Measurements from ENCODE around the gene GABRG3.
"Not testable (repeated sequence)": the region's sequence is repeated elsewhere in the genome, so short reads cannot be mapped to it uniquely, and the experiment has no call there.

The GABRG3 gene

DNA sequence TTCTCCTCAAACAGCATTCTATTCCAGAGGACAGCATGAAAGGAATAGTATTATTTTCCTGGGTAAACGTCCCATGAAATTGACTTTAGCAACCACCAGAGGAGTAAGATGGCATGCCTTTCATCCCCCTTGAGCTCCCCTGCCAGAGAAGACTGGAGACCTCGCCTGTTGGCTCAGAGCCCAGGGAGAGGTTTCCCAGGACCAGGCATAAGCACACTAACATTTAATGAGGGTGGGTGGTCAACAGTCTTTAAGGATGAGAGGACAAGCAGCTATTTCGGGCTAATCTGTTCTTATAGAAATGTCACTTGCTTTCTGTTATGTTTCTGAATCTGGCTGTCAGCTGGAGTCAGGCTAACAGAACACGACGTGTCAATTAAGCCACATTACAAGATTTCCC, 390.5 kb downstream of the GABRG3 start:
- H2AFZ ChIP-seq (ENCODE audit: low read depth, low read length): no peak overlapping the region
- no peaks in the 10 kb centered on the region for H3K9me3 ChIP-seq (ENCODE audit: low read length)
- no peaks in the 10 kb centered on the region for H3K36me3 ChIP-seq (ENCODE audit: insufficient read depth, low read length)
- no peak overlapping the region for H3K4me3 ChIP-seq (ENCODE audit: low read length)
- no peaks in the 10 kb centered on the region for H3K27me3 ChIP-seq (ENCODE audit: insufficient read depth, low read length)
- no peaks in the 10 kb centered on the region for H3K4me1 ChIP-seq (ENCODE audit: insufficient read depth, low read length)

DNA sequence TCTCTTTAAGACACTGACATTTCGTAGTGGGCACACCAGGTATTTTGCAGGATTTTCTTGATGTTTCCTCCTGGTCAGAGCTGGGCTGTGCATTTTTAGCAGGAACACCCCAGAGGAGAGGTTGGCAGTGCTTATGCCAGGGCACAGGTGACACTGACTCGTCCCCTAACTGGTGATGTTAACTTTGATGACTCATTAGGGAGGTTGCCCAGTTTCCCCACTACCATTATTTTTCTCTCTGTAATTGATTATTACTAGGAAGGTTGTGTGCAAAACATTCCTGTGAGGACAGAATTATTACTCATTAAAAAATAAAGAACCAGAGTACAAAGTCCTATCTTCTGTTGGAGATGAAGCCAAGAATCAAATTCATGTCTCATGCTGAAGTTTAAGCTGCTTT, 394.5 kb downstream of the GABRG3 start:
- H2AFZ ChIP-seq (ENCODE audit: low read depth, low read length): no peak overlapping the region
- no peak overlapping the region for H3K4me3 ChIP-seq (ENCODE audit: low read length)
- no peaks in the 10 kb centered on the region for H3K9me3 ChIP-seq (ENCODE audit: low read length)
- H3K27me3 ChIP-seq (ENCODE audit: insufficient read depth, low read length): no peaks in the 10 kb centered on the region
- no peaks in the 10 kb centered on the region for H3K4me1 ChIP-seq (ENCODE audit: insufficient read depth, low read length)
- H3K36me3 ChIP-seq (ENCODE audit: insufficient read depth, low read length): no peaks in the 10 kb centered on the region

DNA sequence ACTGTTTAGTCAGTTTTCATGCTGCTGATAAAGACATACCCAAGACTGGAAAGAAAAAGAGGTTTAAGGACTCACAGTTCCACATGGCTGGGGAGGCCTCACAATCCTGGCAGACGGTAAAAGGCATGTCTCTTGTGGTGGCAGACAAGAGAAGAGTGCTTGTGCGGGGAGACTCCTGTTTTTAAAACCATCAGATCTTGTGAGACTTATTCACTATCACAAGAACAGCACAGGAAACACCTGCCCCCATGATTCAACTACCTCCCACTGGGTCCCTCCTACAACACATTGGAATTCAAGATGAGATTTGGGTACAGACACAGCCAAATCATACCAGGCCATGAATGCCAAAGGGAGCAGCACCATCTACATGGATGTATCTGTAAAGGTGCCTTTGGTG, 406.4 kb downstream of the GABRG3 start:
- H3K36me3 ChIP-seq (ENCODE audit: insufficient read depth, low read length); H3K27me3 ChIP-seq (ENCODE audit: insufficient read depth, low read length); H3K4me1 ChIP-seq (ENCODE audit: insufficient read depth, low read length); H2AFZ ChIP-seq (ENCODE audit: low read depth, low read length); H3K9me3 ChIP-seq (ENCODE audit: low read length); H3K4me3 ChIP-seq (ENCODE audit: low read length): not testable (repeated sequence)

DNA sequence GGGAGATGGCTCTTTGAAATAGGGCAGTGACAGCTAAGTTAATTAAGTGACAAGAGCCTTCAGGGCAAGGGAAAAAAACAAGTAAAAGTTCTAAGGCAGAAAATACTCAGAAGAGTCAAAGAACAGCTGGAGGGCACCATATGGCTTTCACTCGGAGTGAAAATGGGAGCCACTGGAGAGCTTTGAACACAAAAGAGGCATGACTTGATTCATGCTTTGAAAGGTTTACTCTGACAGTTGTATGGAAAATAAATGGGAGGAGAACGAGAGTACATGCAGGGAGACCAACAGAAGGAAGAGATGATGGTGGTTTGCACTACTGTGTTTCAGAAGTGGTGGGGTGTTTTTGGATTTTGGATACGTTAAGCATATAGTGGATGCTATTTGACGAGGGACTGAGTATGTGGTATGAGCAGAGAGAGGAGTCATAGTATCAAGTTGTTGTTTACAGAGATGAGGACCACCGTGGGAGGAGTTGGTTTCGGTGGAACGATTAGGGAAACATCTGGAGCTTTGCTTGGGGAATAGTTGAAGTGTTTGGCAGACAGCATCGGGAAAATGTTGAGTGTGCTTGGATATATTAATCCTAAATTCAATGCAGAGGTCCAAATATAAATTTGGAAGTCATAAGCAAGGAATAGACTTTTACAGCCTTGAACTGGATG, 411.5 kb downstream of the GABRG3 start:
- no peak overlapping the region for H2AFZ ChIP-seq (ENCODE audit: low read depth, low read length)

DNA sequence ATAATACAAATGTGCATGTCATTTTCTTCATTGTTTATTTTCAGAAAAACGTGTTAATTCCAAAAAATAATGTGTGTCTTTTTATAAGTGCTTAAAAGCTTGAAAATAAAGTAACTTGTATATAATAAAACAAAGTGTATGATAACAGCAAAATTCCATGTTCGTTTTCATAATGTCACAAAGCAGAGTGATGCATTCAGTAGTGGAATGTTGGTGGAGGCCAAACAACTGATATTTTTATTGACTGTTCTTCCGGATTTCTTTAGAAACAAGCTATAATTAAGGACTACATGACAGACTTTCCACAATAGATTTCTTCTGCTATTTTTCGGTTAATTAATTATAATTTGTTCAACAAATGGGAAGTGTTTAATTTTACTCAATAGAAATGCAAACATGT, 412.7 kb downstream of the GABRG3 start:
- Histone ChIP-seq H3K4me3 (ENCODE audit: low read length) (no peak overlapping the region), H3K4me1 (ENCODE audit: insufficient read depth, low read length) (no peaks in the 10 kb centered on the region), H2AFZ (ENCODE audit: low read depth, low read length) (no peak overlapping the region), H3K36me3 (ENCODE audit: insufficient read depth, low read length) (no peaks in the 10 kb centered on the region), H3K27me3 (ENCODE audit: insufficient read depth, low read length) (no peaks in the 10 kb centered on the region), H3K9me3 (ENCODE audit: low read length) (no peaks in the 10 kb centered on the region)

More for the DNA sequence above, 411.5 kb downstream of the GABRG3 start:
- Histone ChIP-seq H3K9me3 (ENCODE audit: low read length) (no peaks in the 10 kb centered on the region), H3K4me1 (ENCODE audit: insufficient read depth, low read length) (no peaks in the 10 kb centered on the region), H3K27me3 (ENCODE audit: insufficient read depth, low read length) (no peaks in the 10 kb centered on the region), H3K36me3 (ENCODE audit: insufficient read depth, low read length) (no peaks in the 10 kb centered on the region), H3K4me3 (ENCODE audit: low read length) (no peak overlapping the region)

DNA sequence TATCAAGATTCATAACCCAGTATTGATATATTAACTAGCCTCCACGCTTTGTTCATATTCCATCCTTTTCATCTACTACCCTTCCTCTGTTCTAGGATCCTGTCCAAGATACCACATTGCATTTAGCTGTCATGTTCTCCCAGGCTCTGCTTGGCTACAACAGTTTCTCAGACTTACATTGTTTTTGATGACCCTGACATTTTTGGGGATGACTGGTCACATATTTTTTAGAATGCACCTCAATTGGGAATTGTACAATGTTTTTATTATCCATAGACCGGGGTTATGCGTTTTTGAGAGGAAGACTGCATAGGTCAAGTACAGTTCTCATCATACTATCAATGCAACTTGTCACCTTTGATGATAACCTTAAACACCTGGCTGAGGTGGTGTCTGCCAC, 421.2 kb downstream of the GABRG3 start:
- Histone ChIP-seq H3K4me1 (ENCODE audit: insufficient read depth, low read length) (no peaks in the 10 kb centered on the region), H3K27me3 (ENCODE audit: insufficient read depth, low read length) (no peaks in the 10 kb centered on the region), H2AFZ (ENCODE audit: low read depth, low read length) (no peak overlapping the region), H3K36me3 (ENCODE audit: insufficient read depth, low read length) (no peaks in the 10 kb centered on the region), H3K9me3 (ENCODE audit: low read length) (no peaks in the 10 kb centered on the region), H3K4me3 (ENCODE audit: low read length) (no peak overlapping the region)

DNA sequence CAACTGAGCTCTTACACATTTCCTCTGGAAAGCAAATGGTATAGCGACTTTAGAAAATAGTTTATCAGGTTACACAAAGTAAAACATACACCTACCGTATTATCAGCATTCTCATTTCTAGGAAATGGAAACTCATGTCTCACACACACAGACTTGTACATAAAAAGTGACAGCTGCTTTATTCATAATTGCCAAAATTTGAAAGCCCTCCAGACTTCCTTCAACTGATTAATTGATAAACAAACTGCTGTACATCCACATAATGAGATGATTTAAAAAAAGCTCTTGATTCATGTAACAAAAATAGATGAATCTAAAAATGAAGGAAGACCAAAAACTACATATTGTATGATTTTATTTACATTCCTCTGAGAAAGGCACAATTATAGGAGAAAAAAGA, 425.5 kb downstream of the GABRG3 start:
- no peaks in the 10 kb centered on the region for H3K9me3 ChIP-seq (ENCODE audit: low read length)
- H3K4me1 ChIP-seq (ENCODE audit: insufficient read depth, low read length): peaks cover 11% of the 10 kb centered on the region
- no peaks in the 10 kb centered on the region for H3K36me3 ChIP-seq (ENCODE audit: insufficient read depth, low read length)
- no peak overlapping the region for H2AFZ ChIP-seq (ENCODE audit: low read depth, low read length)
- H3K4me3 ChIP-seq (ENCODE audit: low read length): no peak overlapping the region
- no peaks in the 10 kb centered on the region for H3K27me3 ChIP-seq (ENCODE audit: insufficient read depth, low read length)

DNA sequence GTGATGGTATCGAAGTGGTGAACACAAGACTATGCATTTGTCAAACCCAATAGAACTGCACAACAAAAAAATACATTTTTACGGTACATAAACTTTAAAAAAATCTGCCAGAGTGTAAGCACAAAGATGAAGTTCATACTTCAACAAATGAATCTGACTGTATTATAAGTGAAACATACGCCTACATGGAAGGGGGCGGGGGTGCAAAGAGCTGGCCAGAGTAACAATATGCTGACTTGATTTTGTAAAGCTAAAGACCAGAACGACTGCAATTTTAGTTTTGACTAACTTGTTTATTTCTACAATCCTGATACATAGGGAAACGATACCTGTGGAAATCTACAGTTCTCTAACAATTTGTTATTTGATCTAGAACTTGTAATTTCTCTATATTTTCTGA, 426.0 kb downstream of the GABRG3 start:
- Histone ChIP-seq H3K27me3 (ENCODE audit: insufficient read depth, low read length) (no peaks in the 10 kb centered on the region), H2AFZ (ENCODE audit: low read depth, low read length) (no peak overlapping the region), H3K4me3 (ENCODE audit: low read length) (no peak overlapping the region), H3K9me3 (ENCODE audit: low read length) (no peaks in the 10 kb centered on the region), H3K36me3 (ENCODE audit: insufficient read depth, low read length) (no peaks in the 10 kb centered on the region), H3K4me1 (ENCODE audit: insufficient read depth, low read length) (peaks cover 11% of the 10 kb centered on the region)

DNA sequence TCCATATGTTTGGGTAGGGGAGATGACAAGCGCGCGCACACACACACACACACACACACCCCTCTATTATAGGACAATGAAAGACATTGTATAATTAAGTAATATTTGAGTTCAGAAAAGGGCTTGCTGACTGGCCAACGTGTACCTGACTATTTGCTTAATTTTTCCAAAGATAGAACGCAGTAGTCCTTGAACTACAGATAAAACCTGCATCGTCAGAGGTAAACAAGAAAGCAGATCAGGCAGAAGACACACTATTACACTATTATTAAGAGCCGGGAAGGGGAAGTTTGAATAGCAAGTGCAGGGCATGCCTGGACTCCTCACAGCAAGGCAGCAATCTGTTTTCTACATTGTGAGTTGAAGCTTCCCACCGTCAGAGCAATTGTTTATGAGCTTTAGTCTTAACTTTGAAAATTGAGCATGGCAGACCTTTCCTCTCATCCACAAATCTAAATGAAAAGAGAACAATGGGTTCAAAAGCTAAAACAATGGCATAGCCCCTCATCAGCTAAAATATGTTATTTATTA, 427.7 kb downstream of the GABRG3 start:
- H3K36me3 ChIP-seq (ENCODE audit: insufficient read depth, low read length): no peaks in the 10 kb centered on the region
- H3K4me1 ChIP-seq (ENCODE audit: insufficient read depth, low read length): peaks cover 11% of the 10 kb centered on the region
- H3K27me3 ChIP-seq (ENCODE audit: insufficient read depth, low read length): no peaks in the 10 kb centered on the region
- H3K9me3 ChIP-seq (ENCODE audit: low read length): no peaks in the 10 kb centered on the region
- no peak overlapping the region for H2AFZ ChIP-seq (ENCODE audit: low read depth, low read length)
- no peak overlapping the region for H3K4me3 ChIP-seq (ENCODE audit: low read length)

DNA sequence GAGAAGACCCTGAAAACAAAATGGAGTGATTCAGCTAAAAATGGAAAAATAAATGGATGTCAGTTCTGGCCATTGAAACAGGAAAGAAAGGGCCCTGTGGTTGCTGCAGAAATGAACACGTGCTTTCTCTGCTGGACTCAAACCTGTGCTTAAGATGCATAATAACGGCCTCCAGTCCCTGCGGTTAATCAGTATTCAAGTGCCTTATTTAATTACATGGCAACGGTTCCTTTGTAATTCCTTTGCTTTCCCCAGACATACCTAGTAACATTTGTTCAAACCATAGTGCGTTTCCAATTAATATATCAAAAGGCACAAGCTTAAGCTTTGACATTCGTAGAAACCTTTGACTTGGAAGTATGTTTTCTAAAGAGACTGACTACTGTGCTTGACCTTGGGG, 428.3 kb downstream of the GABRG3 start:
- Histone ChIP-seq H3K4me1 (ENCODE audit: insufficient read depth, low read length) (peaks cover 11% of the 10 kb centered on the region), H3K9me3 (ENCODE audit: low read length) (no peaks in the 10 kb centered on the region), H2AFZ (ENCODE audit: low read depth, low read length) (no peak overlapping the region), H3K4me3 (ENCODE audit: low read length) (no peak overlapping the region), H3K36me3 (ENCODE audit: insufficient read depth, low read length) (no peaks in the 10 kb centered on the region), H3K27me3 (ENCODE audit: insufficient read depth, low read length) (no peaks in the 10 kb centered on the region)

DNA sequence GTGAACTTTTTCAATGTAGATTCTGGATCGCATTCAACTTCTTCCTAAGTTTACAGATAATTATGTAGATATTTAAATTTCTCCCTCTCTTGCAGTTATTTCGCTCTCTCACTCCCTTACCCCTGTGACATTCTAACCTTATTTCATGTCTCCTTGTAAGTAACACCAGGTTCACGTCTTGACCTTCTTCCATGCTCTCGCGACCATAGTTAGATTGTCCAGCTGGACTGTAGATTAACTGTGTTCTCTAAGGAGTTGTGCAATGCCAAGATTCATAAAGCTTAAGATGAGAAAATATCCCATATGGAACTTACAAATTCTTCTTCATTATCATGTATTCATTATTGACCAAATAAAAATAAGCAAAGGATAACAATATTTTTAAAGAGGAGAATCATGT, 430.5 kb downstream of the GABRG3 start:
- Histone ChIP-seq H3K4me3 (ENCODE audit: low read length) (no peak overlapping the region), H3K36me3 (ENCODE audit: insufficient read depth, low read length) (no peaks in the 10 kb centered on the region), H3K4me1 (ENCODE audit: insufficient read depth, low read length) (peaks cover 11% of the 10 kb centered on the region)

DNA sequence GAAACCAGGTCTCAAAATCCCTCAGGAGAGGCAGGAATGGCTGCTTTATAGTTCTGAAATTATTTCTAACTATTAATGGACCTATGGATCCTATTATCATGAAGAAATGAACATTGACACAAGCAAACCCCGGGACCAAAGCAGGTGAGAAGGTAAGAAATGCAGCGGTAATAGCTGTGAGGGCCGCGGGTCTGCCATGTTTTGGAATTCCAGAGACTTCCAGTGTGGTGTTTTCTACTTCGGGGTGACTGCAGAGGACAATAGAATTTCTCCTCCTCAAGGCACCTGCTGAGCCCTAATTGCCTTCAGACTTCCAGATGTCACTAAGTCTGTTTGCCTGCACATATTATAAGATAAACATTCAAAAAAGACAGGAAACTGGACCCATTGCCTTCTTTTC, 437.4 kb downstream of the GABRG3 start:
- Histone ChIP-seq H3K27me3 (ENCODE audit: insufficient read depth, low read length) (no peaks in the 10 kb centered on the region), H3K4me3 (ENCODE audit: low read length) (no peak overlapping the region), H3K36me3 (ENCODE audit: insufficient read depth, low read length) (no peaks in the 10 kb centered on the region), H3K9me3 (ENCODE audit: low read length) (no peaks in the 10 kb centered on the region), H2AFZ (ENCODE audit: low read depth, low read length) (no peak overlapping the region), H3K4me1 (ENCODE audit: insufficient read depth, low read length) (no peaks in the 10 kb centered on the region)

More for the DNA sequence above, 430.5 kb downstream of the GABRG3 start:
- no peaks in the 10 kb centered on the region for H3K27me3 ChIP-seq (ENCODE audit: insufficient read depth, low read length)
- no peaks in the 10 kb centered on the region for H3K9me3 ChIP-seq (ENCODE audit: low read length)
- H2AFZ ChIP-seq (ENCODE audit: low read depth, low read length): no peak overlapping the region

DNA sequence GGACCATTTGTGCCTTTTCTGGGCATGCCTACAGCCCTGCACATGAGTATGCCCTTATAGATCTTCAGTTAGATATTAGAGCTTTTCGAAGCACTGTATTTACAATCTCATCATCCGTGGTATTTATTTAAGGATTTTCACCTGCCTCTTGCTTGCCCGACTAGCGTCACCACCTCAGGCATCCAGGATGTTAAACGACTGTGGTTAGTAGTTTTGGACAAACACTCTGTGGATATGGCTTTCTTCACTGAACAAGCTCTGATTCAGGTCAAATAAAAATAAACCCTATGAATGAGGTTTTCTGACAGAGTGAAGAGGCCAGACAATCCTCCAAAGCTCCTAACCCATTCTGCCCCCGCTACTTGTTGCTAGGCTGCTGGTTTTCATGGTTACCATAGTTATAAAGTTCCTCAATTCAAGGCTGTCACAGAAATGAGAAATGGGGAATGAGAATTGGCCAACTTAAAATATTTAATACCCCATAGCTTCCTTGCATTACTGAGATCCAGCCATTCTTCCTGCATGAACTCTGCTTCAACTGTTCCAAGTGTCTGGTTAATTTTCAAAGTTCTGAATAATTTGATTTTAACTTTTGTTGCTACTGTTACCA, 440.1 kb downstream of the GABRG3 start:
- H3K4me1 ChIP-seq (ENCODE audit: insufficient read depth, low read length): no peaks in the 10 kb centered on the region
- no peak overlapping the region for H3K4me3 ChIP-seq (ENCODE audit: low read length)
- H3K36me3 ChIP-seq (ENCODE audit: insufficient read depth, low read length): no peaks in the 10 kb centered on the region
- H3K9me3 ChIP-seq (ENCODE audit: low read length): no peaks in the 10 kb centered on the region
- no peaks in the 10 kb centered on the region for H3K27me3 ChIP-seq (ENCODE audit: insufficient read depth, low read length)
- H2AFZ ChIP-seq (ENCODE audit: low read depth, low read length): no peak overlapping the region

DNA sequence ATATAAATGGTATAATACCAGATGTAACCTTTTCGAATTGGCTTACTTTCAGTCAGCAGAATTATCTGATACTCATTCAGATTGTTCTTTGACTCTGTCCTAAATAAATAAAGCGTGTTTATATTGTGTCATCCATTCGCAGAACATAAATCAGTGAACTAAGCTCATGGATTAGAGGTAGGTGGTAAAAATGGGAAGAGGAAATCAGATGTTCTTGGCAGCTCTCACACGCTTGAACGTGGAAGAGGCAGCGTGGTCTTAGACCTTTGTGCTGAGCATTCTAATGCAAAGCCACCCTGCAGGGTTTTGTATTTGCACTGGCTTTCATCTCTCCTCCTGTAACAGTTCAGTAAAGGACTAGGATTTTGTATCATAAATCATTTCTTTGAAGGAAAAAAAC, 441.4 kb downstream of the GABRG3 start:
- no peak overlapping the region for H3K4me3 ChIP-seq (ENCODE audit: low read length)
- H3K4me1 ChIP-seq (ENCODE audit: insufficient read depth, low read length): no peaks in the 10 kb centered on the region
- H3K9me3 ChIP-seq (ENCODE audit: low read length): no peaks in the 10 kb centered on the region
- no peak overlapping the region for H2AFZ ChIP-seq (ENCODE audit: low read depth, low read length)
- no peaks in the 10 kb centered on the region for H3K36me3 ChIP-seq (ENCODE audit: insufficient read depth, low read length)
- no peaks in the 10 kb centered on the region for H3K27me3 ChIP-seq (ENCODE audit: insufficient read depth, low read length)

Data from neuron (in vitro differentiated cells).